Bronchial epithelial cell (primary cell): ENCODE measurements around the gene SPR. TPM values are rescaled to one million over a fixed set of nuclear protein-coding genes. Genes with fewer than 3 reads are reported as not detected.

Experiments
- DNase-seq: peaks from one replicate; pipeline ENCODE4 v3.0.0-alpha.2; 2010; ENCODE audit warnings: low read depth
- FAIRE-seq: peaks from 2 replicates; lab custom pipeline; 2011; peaks lifted over from hg19 to GRCh38; lab: Jason Lieb, UNC
- H3K27me3 ChIP-seq: 2 replicates; pipeline ENCODE4 v1.5.1; 2011; ENCODE audit warnings: low read length; ENCODE audit not compliant: control insufficient read depth, insufficient read depth
- H3K36me3 ChIP-seq: 2 replicates; pipeline ENCODE4 v1.5.1; 2011; ENCODE audit warnings: low read length; ENCODE audit not compliant: control insufficient read depth, insufficient read depth
- H3K4me3 ChIP-seq: 2 replicates; pipeline ENCODE4 v1.5.1; 2011; ENCODE audit warnings: mild to moderate bottlenecking, low read depth, low read length, control low read depth
- CTCF ChIP-seq: IDR thresholded peaks from 2 replicates; pipeline ENCODE4 v1.5.1; 2011; ENCODE audit warnings: mild to moderate bottlenecking, moderate library complexity, low read length, control low read depth, inconsistent platforms; ENCODE audit not compliant: insufficient read depth, severe bottlenecking
- total RNA-seq: library from RNA; depleted of rRNA; stranded (reverse); fragments of >200 nt; gene quantifications from 2 replicates; pipeline ENCODE4 v1.2.1, GENCODE V29; 2014

SPR gene
- total RNA-seq, 1 donor from 2014 or later, result 14.0 TPM

GRCh38 chr2:72937356-72937669, 50.1 kb downstream of the SPR start:
- no peak for FAIRE-seq
- no peak for TF ChIP-seq CTCF
- Histone ChIP-seq H3K4me3 (no peak overlapping the region), H3K36me3 (no peaks in the 10 kb centered on the region), H3K27me3 (no peaks in the 10 kb centered on the region)
- peak; percentile 29 for DNase-seq

GRCh38 chr2:72938455-72938854, 51.2 kb downstream of the SPR start:
- TF ChIP-seq CTCF, result no peak
- DNase-seq (no peak), FAIRE-seq (no peak)
- Histone ChIP-seq H3K27me3 (no peaks in the 10 kb centered on the region), H3K4me3 (no peak overlapping the region), H3K36me3 (no peaks in the 10 kb centered on the region)

GRCh38 chr2:72940361-72940760, 53.2 kb downstream of the SPR start:
- FAIRE-seq (no peak), DNase-seq (no peak)
- Histone ChIP-seq H3K36me3 (no peaks in the 10 kb centered on the region), H3K4me3 (no peak overlapping the region), H3K27me3 (no peaks in the 10 kb centered on the region)
- no peak for TF ChIP-seq CTCF

GRCh38 chr2:72940786-72941185, 53.6 kb downstream of the SPR start:
- Histone ChIP-seq H3K36me3 (no peaks in the 10 kb centered on the region), H3K27me3 (no peaks in the 10 kb centered on the region), H3K4me3 (no peak overlapping the region)
- no peak for TF ChIP-seq CTCF
- no peak for FAIRE-seq
- DNase-seq, result no peak

Other genes starting within 250 kb of the SPR start
- 26.9 and 41.7 TPM in 2 replicates for gene EXOC6B, start 61.4 kb upstream of the SPR start, total RNA-seq
- 0.26 TPM in 1 of 2 replicates, not detected in the other for gene EMX1, start 30.1 kb downstream of the SPR start, total RNA-seq
- 5.3 and 8.2 TPM in 2 replicates for gene SFXN5, start 184.3 kb downstream of the SPR start, total RNA-seq
- 19.5 and 21.9 TPM in 2 replicates for gene RAB11FIP5, start 225.5 kb downstream of the SPR start, total RNA-seq